SK-N-SH (cell line): ENCODE results near the gene PFKFB1. TPM values are rescaled to one million over a fixed set of nuclear protein-coding genes. Genes with fewer than 3 reads are reported as not detected.

ENCODE experiments used
- CTCF ChIA-PET: fragments of 300-600, 350-600 bp; formaldehyde crosslinking; extraction: SDS; loops from one replicate; lab custom pipeline; 2021; lab: Yijun Ruan, JAX
- POLR2A ChIA-PET: fragments of 350-600 bp; sonication (Branson Sonifier 250); formaldehyde crosslinking; extraction: SDS; loops from one replicate; lab custom pipeline; 2020; ENCODE audit warnings: antibody characterized with exemption, inconsistent platforms; lab: Yijun Ruan, JAX
- DNase-seq: peaks from one replicate; pipeline ENCODE4 v3.0.0; 2012
- H2AFZ ChIP-seq: fragments of 200-600 bp; sonication (generic); 2 replicates; pipeline ENCODE4 v1.8.1; 2016; ENCODE audit warnings: antibody characterized with exemption, mild to moderate bottlenecking, low read depth
- H3F3A ChIP-seq: fragments of 200-600 bp; sonication (generic); replicated peaks from 2 replicates; pipeline ENCODE3; 2016; ENCODE audit warnings: antibody characterized with exemption, mild to moderate bottlenecking; ENCODE audit not compliant: insufficient read depth
- H3K27ac ChIP-seq, 2 experiments: fragments of 200-500 bp in 1 of 2; fragments of 200-600 bp in 1 of 2; sonication (Bioruptor generic) in 1 of 2; sonication (generic), shearing (Covaris generic) in 1 of 2; 2 replicates each; pipeline versions ENCODE4 v1.5.1 to v1.6.1; 2014 to 2016; ENCODE audit warnings: low read depth in 2 of 2, inconsistent platforms in 1 of 2, low read length in 1 of 2, mild to moderate bottlenecking in 1 of 2, mixed read lengths in 1 of 2
- H3K27me3 ChIP-seq: fragments of 200-600 bp; sonication (generic), shearing (Covaris generic); 2 replicates; pipeline ENCODE4 v1.6.1; 2016; ENCODE audit warnings: mixed run types; ENCODE audit not compliant: insufficient read depth
- H3K36me3 ChIP-seq, 2 experiments: fragments of 200-500 bp in 1 of 2; fragments of 200-600 bp in 1 of 2; sonication (Bioruptor generic) in 1 of 2; sonication (generic) in 1 of 2; replicated peaks in 1 of 2; 2 replicates each; pipeline versions ENCODE3 to v1.5.1; 2014 to 2016; ENCODE audit warnings: low read length in 1 of 2, mild to moderate bottlenecking in 1 of 2; ENCODE audit not compliant: insufficient read depth in 2 of 2, control insufficient read depth in 1 of 2
- H3K4me1 ChIP-seq, 2 experiments: fragments of 200-500 bp in 1 of 2; fragments of 200-600 bp in 1 of 2; sonication (Bioruptor generic) in 1 of 2; sonication (generic), shearing (Covaris generic) in 1 of 2; 2 replicates each; pipeline versions ENCODE4 v1.5.1 to v1.6.1; 2014 to 2016; ENCODE audit warnings: low read depth in 1 of 2, low read length in 1 of 2, mixed run types in 1 of 2; ENCODE audit not compliant: insufficient read depth in 2 of 2, control insufficient read depth in 1 of 2
- H3K4me2 ChIP-seq: fragments of 200-600 bp; sonication (generic), shearing (Covaris generic); 2 replicates; pipeline ENCODE4 v1.6.1; 2017; ENCODE audit warnings: mixed run types
- H3K4me3 ChIP-seq, 2 experiments: fragments of 200-500 bp in 1 of 2; fragments of 200-600 bp in 1 of 2; sonication (Bioruptor generic) in 1 of 2; sonication (generic), shearing (Covaris generic) in 1 of 2; 2 replicates each; pipeline versions ENCODE4 v1.5.1 to v1.8.1; 2014 to 2016; ENCODE audit warnings: low read depth in 2 of 2, inconsistent platforms in 1 of 2, low read length in 1 of 2, mild to moderate bottlenecking in 1 of 2, mixed read lengths in 1 of 2, moderate library complexity in 1 of 2
- H3K79me2 ChIP-seq: fragments of 200-600 bp; sonication (generic); 2 replicates; pipeline ENCODE4 v1.8.1; 2017; ENCODE audit warnings: mild to moderate bottlenecking; ENCODE audit not compliant: insufficient read depth
- H3K9ac ChIP-seq: fragments of 200-600 bp; sonication (generic); 2 replicates; pipeline ENCODE4 v1.6.1; 2017; ENCODE audit warnings: mixed run types
- H3K9me2 ChIP-seq: fragments of 200-600 bp; sonication (generic); 2 replicates; pipeline ENCODE4 v1.6.1; 2017; ENCODE audit warnings: mixed run types
- H3K9me3 ChIP-seq: fragments of 200-600 bp; sonication (generic); 2 replicates; pipeline ENCODE4 v1.6.1; 2017; ENCODE audit warnings: mixed run types, mild to moderate bottlenecking, moderate library complexity
- H4K20me1 ChIP-seq: fragments of 200-600 bp; sonication (generic); 2 replicates; pipeline ENCODE4 v1.6.1; 2017; ENCODE audit warnings: mild to moderate bottlenecking, mixed run types; ENCODE audit not compliant: insufficient read depth
- CHD2 ChIP-seq: fragments of 150-350 bp; IDR thresholded peaks from 2 replicates; pipeline ENCODE4 v1.6.1; 2018; ENCODE audit warnings: low read length; ENCODE audit not compliant: partially characterized antibody
- CTCF ChIP-seq: fragments of 200-600 bp; sonication (generic); IDR thresholded peaks from 2 replicates; pipeline ENCODE4 v1.6.1; 2017; ENCODE audit warnings: antibody characterized with exemption, mild to moderate bottlenecking, moderate library complexity
- EP300 ChIP-seq, 2 experiments: IDR thresholded peaks; 2 replicates each; pipeline versions ENCODE4 v1.4.0 to v1.6.1; 2012; ENCODE audit warnings: borderline replicate concordance in 1 of 2, low read depth in 1 of 2, low read length in 1 of 2
- FOXJ3 ChIP-seq: sonication (generic); formaldehyde crosslinking; IDR thresholded peaks from 2 replicates; pipeline ENCODE4 v1.5.1; 2020; ENCODE audit warnings: mild to moderate bottlenecking, missing genetic modification reagents
- FOXM1 ChIP-seq: IDR thresholded peaks from 2 replicates; pipeline ENCODE4 v1.4.0; 2012; ENCODE audit warnings: low read depth, mild to moderate bottlenecking
- GABPA ChIP-seq: IDR thresholded peaks from 2 replicates; pipeline ENCODE4 v1.4.0; 2012; ENCODE audit warnings: low read depth, mild to moderate bottlenecking
- GATA2 ChIP-seq: sonication (generic); formaldehyde crosslinking; IDR thresholded peaks from 2 replicates; pipeline ENCODE4 v1.5.0; 2020; ENCODE audit warnings: mild to moderate bottlenecking, missing genetic modification reagents
- IRF3 ChIP-seq: fragments of 150-350 bp; IDR thresholded peaks from 2 replicates; pipeline ENCODE4 v1.6.1; 2016; ENCODE audit warnings: mild to moderate bottlenecking, low read depth, low read length
- MAX ChIP-seq: IDR thresholded peaks from 2 replicates; pipeline ENCODE4 v1.4.0; 2012; ENCODE audit warnings: low read depth
- NFIC ChIP-seq: IDR thresholded peaks from 2 replicates; pipeline ENCODE4 v1.4.0; 2012; ENCODE audit warnings: borderline replicate concordance
- PBX3 ChIP-seq: IDR thresholded peaks from 2 replicates; pipeline ENCODE4; 2012
- POLR2AphosphoS5 ChIP-seq: IDR thresholded peaks from 2 replicates; pipeline ENCODE4 v1.6.1; 2012; ENCODE audit warnings: low read depth, low read length
- RCOR1 ChIP-seq: fragments of 150-350 bp; IDR thresholded peaks from 2 replicates; pipeline ENCODE4 v1.6.1; 2017; ENCODE audit warnings: antibody characterized with exemption, low read length
- TCF12 ChIP-seq: IDR thresholded peaks from 2 replicates; pipeline ENCODE4 v1.4.0; 2012
- TEAD4 ChIP-seq: IDR thresholded peaks from 2 replicates; pipeline ENCODE4 v1.4.0; 2012; ENCODE audit warnings: mild to moderate bottlenecking, borderline replicate concordance; ENCODE audit not compliant: insufficient read depth
- USF1 ChIP-seq: IDR thresholded peaks from 2 replicates; pipeline ENCODE4 v1.4.0; 2012; ENCODE audit warnings: low read depth, borderline replicate concordance
- polyA plus RNA-seq, 3 experiments: library from polyadenylated mRNA; depleted of rRNA; stranded (reverse); fragments of >200 nt; gene quantifications; 2 replicates each; pipeline ENCODE4 v1.2.3, GENCODE V29; 2012

PFKFB1 gene
- polyA plus RNA-seq, 1 of the 3 experiments (the other 2 are of a cell fraction), result 0.12 TPM

- peaks cover 0 to 5% of the 10 kb centered on the region in 2 experiments; a peak in 2 of 4 replicates for H3K4me1 ChIP-seq
- H3K9me2 ChIP-seq, result no peaks in the 10 kb centered on the region
- peak; percentile 69 for DNase-seq
- H3K9me3 ChIP-seq, result no peaks in the 10 kb centered on the region
- ChIA-PET POLR2A (interaction anchor here (1.1 kb wide), 1 partner anchor 55 kb away, joined by 4 read pairs; the partner anchor contains the start of gene APEX2), CTCF (no interaction called here)
- H3K9ac ChIP-seq, result no peak overlapping the region
- H3K36me3 ChIP-seq, result no peaks in the 10 kb centered on the region
- no peaks in the 10 kb centered on the region for H4K20me1 ChIP-seq
- 0 out of 2 replicates have a peak, but pooled peaks cover 4% of the 10 kb centered on the region for H3K27me3 ChIP-seq
- no peak overlapping the region for H3K4me3 ChIP-seq
- no peaks in the 10 kb centered on the region for H3F3A ChIP-seq
- no peak overlapping the region for H2AFZ ChIP-seq
- no peaks in the 10 kb centered on the region for H3K79me2 ChIP-seq
- TF ChIP-seq GATA2 (CRISPR knock-in tag), result peak; percentile 50; the same call in 1 of the 2 replicates
- peak; percentile 53 for TF ChIP-seq CHD2
- peak in 1 of 2 experiments; percentile 83; a peak in 2 of 4 replicates for TF ChIP-seq EP300 (IDR thresholded peaks at IDR 0.05; ENCODE audit: borderline replicate concordance in 1 of 2, low read depth in 1 of 2, low read length in 1 of 2)
- TF ChIP-seq TEAD4, result 0 out of 2 replicates have a peak, but pooled peaks have one; percentile 13
- no peak for TF ChIP-seq CTCF
- peak; percentile 50 for TF ChIP-seq TCF12
- no peak for TF ChIP-seq USF1
- peak; percentile 84 for TF ChIP-seq RCOR1
- TF ChIP-seq NFIC, result peak; percentile 55; the same call in 1 of the 2 replicates
- no peak for TF ChIP-seq FOXM1
- TF ChIP-seq IRF3, result no peak
- TF ChIP-seq GABPA, result no peak
- no peak for TF ChIP-seq FOXJ3 (CRISPR knock-in tag)
- TF ChIP-seq POLR2AphosphoS5, result no peak
- TF ChIP-seq MAX, result no peak
- TF ChIP-seq PBX3, result no peak
- peak overlapping the region in 1 of 2 experiments; percentile 73; a peak in 2 of 4 replicates for H3K27ac ChIP-seq
- H3K4me2 ChIP-seq, result no peak overlapping the region
Measured at GRCh38 chrX:54944816-54945215, 49.2 kb downstream of the PFKFB1 start.
